IPS DF 6.9 (cell line): ENCODE data around the gene ANKRD33B.
"Not testable (repeated sequence)": the region's sequence is repeated elsewhere in the genome, so short reads cannot be mapped to it uniquely, and the experiment has no call there.

Source experiments
- DNase-seq: peaks from one replicate; pipeline ENCODE4 v3.0.0-alpha.2; 2013; ENCODE audit warnings: low read depth, low spot score
- H3K27ac ChIP-seq: one replicate; pipeline ENCODE4 v1.5.1; 2013; ENCODE audit warnings: low read length, control low read depth
- H3K27me3 ChIP-seq: 2 replicates; pipeline ENCODE4 v1.6.1; 2013; ENCODE audit warnings: mild to moderate bottlenecking, low read length; ENCODE audit not compliant: control insufficient read depth, insufficient read depth
- H3K36me3 ChIP-seq: 2 replicates; pipeline ENCODE4 v1.6.1; 2013; ENCODE audit warnings: low read length; ENCODE audit not compliant: control insufficient read depth, insufficient read depth
- H3K4me1 ChIP-seq: 2 replicates; pipeline ENCODE4 v1.6.1; 2013; ENCODE audit warnings: low read length; ENCODE audit not compliant: control insufficient read depth, insufficient read depth
- H3K4me3 ChIP-seq: 2 replicates; pipeline ENCODE4 v1.5.1; 2013; ENCODE audit warnings: mild to moderate bottlenecking, low read length
- H3K9me3 ChIP-seq: 2 replicates; pipeline ENCODE4 v1.6.1; 2013; ENCODE audit warnings: low read length, inconsistent platforms; ENCODE audit not compliant: control insufficient read depth, insufficient read depth
- WGBS: extraction: QIAGEN DNeasy Blood & Tissue Kit; methylation state at CpG from one replicate; pipeline ENCODE4 v1.1.7; 2013; ENCODE audit warnings: mixed read lengths, missing lambda C conversion rate; ENCODE audit not compliant: insufficient read length, insufficient coverage; 5-methylcytosine and 5-hydroxymethylcytosine counted together

Gene ANKRD33B

DNA sequence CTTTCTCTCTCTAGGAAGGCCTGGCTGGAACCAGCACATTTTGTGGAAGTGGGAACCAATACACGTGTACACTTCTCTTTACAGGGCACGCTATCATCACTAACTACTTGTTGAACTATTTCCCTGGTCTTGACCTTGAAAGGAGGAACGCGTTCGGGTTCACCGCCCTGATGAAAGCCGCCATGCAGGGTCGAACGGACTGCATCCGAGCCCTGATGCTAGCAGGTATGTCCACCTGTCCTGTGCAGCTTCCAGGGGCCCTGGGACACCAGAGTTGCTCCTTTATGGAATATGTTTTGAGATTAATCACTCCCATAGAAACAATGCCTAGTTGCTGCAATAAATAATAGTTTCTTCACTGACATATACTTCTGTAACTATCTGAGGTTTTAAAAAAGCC, 74.1 kb downstream of the ANKRD33B start:
- Histone ChIP-seq H3K27me3 (no peaks in the 10 kb centered on the region), H3K4me3 (no peak overlapping the region), H3K36me3 (no peaks in the 10 kb centered on the region), H3K9me3 (no peaks in the 10 kb centered on the region), H3K27ac (no peak overlapping the region), H3K4me1 (peaks cover 14% of the 10 kb centered on the region)
- WGBS: no CpG with 5 or more reads among the region's 10 CpGs
- no peak for DNase-seq

DNA sequence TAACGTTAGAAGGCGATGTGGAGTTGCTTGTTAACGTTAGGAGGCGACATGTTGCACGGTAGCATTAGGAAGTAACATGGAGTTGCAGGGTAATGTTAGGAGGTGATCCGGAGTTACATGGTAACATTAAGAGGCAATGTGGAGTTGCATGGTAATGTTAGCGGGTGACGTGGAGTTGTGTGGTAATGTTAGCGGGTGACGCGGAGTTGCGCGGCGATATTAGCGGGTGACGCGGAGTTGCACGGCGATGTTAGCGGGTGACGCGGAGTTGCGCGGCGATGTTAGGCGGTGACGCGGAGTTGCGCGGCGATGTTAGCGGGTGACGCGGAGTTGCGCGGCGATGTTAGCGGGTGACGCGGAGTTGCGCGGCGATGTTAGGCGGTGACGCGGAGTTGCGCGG, 74.9 kb downstream of the ANKRD33B start:
- peaks cover 14% of the 10 kb centered on the region for H3K4me1 ChIP-seq
- 100% methylated on average over 2 of the region's 48 CpGs for WGBS
- not testable (repeated sequence) for H3K4me3 ChIP-seq

DNA sequence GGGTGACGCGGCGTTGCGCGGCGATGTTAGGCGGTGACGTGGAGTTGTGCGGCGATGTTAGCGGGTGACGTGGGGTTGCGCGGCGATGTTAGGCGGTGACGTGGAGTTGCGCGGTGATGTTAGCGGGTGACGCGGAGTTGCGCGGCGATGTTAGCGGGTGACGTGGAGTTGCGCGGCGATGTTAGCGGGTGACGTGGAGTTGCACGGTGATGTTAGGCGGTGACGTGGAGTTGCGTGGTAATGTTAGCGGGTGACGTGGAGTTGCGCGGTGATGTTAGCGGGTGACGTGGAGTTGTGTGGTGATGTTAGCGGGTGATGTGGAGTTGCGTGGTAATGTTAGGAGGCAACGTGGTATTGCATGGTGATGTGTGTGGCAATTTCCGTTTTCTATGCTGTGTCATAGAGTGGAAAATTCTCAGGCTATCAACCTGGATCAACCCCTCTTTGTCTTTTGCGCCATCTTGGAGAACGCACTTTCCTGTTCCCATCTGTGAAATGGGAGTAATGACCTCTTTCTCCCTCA, 76.0 kb downstream of the ANKRD33B start:
- H3K4me1 ChIP-seq: peaks cover 14% of the 10 kb centered on the region
- H3K4me3 ChIP-seq: no peak overlapping the region
- no peak overlapping the region for H3K27ac ChIP-seq
- no peaks in the 10 kb centered on the region for H3K36me3 ChIP-seq
- no peak for DNase-seq
- WGBS: 100% methylated on average over 5 of the region's 48 CpGs
- no peaks in the 10 kb centered on the region for H3K27me3 ChIP-seq
- H3K9me3 ChIP-seq: no peaks in the 10 kb centered on the region

More for the DNA sequence above, 74.9 kb downstream of the ANKRD33B start:
- not testable (repeated sequence) for DNase-seq, H3K9me3 ChIP-seq, H3K27me3 ChIP-seq, H3K27ac ChIP-seq, H3K36me3 ChIP-seq

DNA sequence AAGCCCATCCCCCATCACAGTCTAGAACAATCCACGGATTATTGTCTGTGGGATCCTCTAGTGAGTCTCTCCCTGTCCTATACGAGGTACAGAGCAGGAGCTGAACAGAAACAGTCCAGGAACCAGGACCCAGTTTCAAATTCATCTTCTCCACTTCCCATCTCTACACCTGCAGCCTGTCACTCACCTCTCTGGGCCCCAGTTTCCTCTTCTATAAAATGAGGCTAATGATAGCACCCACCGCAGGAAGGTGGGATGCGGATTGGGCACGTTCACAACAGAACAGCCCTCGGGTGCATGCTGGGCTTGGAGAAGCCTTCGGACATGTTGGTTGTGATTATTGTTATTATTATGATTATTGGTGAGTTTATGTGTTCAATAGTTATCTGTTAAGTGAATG, 78.5 kb downstream of the ANKRD33B start:
- H3K36me3 ChIP-seq: no peaks in the 10 kb centered on the region
- H3K27ac ChIP-seq: no peak overlapping the region
- peaks cover 7% of the 10 kb centered on the region for H3K4me1 ChIP-seq
- WGBS: 100% methylated on average over 1 of the region's 7 CpGs
- H3K9me3 ChIP-seq: no peaks in the 10 kb centered on the region
- H3K27me3 ChIP-seq: no peaks in the 10 kb centered on the region
- no peak for DNase-seq
- no peak overlapping the region for H3K4me3 ChIP-seq

DNA sequence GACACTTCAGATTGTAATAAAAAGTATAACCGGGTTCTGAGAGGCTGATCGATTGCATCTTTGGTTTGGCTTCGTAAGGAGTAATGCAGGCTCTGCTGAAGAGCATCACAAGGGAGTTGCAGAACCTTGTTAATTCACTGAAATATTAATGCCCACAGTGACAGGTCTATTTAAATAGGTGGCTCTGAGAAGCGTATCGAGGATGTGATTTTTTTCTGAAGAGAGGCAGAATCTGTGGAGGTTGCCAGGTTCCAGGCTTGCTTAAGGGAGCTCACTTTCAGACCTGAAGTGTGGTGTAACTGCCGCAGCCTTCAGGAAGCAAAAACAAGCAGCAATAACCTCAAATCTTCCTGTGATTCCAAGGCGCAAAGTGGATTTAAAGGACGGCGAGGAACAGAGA, 80.3 kb downstream of the ANKRD33B start:
- no peaks in the 10 kb centered on the region for H3K9me3 ChIP-seq
- no peak overlapping the region for H3K4me3 ChIP-seq
- WGBS: no CpG with 5 or more reads among the region's 9 CpGs
- no peak overlapping the region for H3K27ac ChIP-seq
- DNase-seq: no peak
- no peaks in the 10 kb centered on the region for H3K27me3 ChIP-seq
- peaks cover 1% of the 10 kb centered on the region; the same call in 1 of the 2 replicates for H3K4me1 ChIP-seq
- H3K36me3 ChIP-seq: no peaks in the 10 kb centered on the region; the same call in 1 of the 2 replicates

DNA sequence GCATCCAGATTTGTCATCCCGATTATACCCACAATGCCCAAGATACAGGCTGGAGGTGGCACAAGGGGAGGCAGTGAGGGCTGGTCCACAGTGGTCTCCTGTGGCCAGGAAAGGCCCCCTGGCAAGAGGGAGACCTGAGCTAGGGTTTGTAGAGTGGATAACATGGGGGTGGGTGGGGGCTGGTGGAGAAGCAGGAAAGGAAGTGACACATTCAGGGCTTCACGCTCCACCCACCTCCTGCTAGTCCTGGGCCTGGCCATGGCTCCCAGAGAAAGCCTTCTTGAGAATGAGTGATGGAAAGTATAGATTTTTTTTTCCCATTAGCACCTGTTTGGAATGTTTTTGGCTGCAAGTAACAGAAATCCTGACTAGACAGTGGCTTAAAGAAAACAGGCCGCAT, 81.3 kb downstream of the ANKRD33B start:
- Histone ChIP-seq H3K9me3 (no peaks in the 10 kb centered on the region), H3K36me3 (no peaks in the 10 kb centered on the region; the same call in 1 of the 2 replicates), H3K4me1 (peaks cover 1% of the 10 kb centered on the region; the same call in 1 of the 2 replicates), H3K27me3 (no peaks in the 10 kb centered on the region), H3K27ac (no peak overlapping the region), H3K4me3 (no peak overlapping the region)
- no peak for DNase-seq
- WGBS: no CpG with 5 or more reads among the region's 3 CpGs

DNA sequence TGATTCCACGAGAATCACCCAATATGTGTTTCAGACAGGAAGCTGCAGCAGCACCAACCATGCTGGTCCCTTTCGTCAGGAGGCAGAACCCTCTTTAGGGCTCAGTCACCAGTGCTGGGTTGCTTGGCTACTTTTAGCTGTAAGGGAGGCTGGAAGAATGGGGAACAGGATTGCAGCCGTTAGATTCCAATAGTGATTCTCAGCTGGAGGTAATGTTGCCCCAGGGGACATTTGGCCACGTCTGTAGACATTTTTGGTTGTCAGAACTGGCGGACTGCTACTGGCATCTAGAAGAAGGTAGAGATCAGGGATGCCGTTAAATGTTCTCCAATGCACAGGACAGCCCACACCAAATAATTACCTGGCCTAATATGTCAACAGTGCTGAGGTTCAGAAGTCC, 81.8 kb downstream of the ANKRD33B start:
- no peaks in the 10 kb centered on the region for H3K9me3 ChIP-seq
- H3K4me1 ChIP-seq: peaks cover 1% of the 10 kb centered on the region; the same call in 1 of the 2 replicates
- no CpG with 5 or more reads among the region's 6 CpGs for WGBS
- no peaks in the 10 kb centered on the region; the same call in 1 of the 2 replicates for H3K36me3 ChIP-seq
- H3K27ac ChIP-seq: no peak overlapping the region
- H3K4me3 ChIP-seq: no peak overlapping the region
- DNase-seq: no peak
- H3K27me3 ChIP-seq: no peaks in the 10 kb centered on the region

DNA sequence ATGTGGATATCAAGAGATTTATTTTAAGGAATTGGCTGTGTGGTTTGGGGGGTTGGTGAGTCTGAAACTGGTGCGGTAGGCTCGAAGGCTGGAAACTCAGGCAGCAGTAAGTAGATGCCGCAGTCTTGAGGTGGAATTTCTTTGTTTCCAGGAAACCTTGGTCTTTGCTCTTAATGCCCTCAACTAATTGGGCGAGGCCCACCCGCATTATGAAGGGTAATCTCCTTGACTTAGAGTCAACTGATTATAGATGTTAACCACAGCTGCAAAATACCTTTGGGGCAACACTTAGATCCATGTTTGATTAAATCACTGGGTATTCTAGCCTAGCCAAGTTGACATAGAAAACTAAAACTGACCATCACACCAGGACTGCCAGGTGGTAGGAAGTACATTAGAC, 83.8 kb downstream of the ANKRD33B start:
- no peaks in the 10 kb centered on the region for H3K27me3 ChIP-seq

DNA sequence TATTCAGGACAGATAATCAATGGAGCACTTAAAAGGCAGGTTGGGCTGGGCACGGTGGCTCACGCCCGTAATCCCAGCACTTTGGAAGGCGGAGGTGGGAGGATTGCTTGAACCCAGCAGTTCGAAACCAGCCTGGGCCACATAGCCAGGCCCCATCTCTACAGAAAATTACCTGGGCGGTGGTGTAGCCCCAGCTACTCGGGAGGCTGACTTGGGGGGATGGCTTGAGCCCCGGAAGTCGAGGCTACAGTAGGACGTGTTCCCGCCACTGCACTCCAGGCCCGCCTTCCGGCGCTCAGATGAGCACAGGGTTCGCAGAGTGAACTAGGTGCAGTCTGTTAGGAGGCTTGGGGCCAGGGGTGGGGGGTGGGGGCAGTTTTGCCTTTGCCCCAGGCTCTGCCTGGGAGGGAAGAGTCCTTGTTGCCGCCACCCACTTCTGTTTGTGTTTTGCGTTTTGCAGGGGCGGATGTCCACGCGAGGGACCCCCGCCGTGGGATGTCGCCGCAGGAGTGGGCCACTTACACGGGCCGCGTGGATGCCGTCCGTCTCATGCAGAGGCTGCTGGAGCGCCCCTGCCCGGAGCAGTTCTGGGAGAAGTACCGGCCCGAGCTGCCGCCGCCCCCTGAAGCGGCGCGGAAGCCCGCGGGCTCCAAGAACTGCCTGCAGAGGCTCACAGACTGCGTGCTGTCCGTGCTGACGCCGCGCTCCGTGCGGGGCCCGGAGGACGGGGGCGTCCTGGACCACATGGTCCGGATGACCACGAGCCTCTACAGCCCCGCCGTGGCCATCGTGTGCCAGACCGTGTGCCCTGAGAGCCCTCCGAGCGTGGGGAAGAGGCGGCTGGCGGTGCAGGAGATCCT, 85.2 kb downstream of the ANKRD33B start:
- Histone ChIP-seq H3K27me3 (no peaks in the 10 kb centered on the region), H3K9me3 (no peaks in the 10 kb centered on the region; the same call in 1 of the 2 replicates), H3K4me1 (0 out of 2 replicates have a peak, but pooled peaks cover 1% of the 10 kb centered on the region), H3K36me3 (no peaks in the 10 kb centered on the region; the same call in 1 of the 2 replicates), H3K27ac (no peak overlapping the region), H3K4me3 (no peak overlapping the region)
- no CpG with 5 or more reads among the region's 60 CpGs for WGBS
- no peak for DNase-seq

More for the DNA sequence above, 83.8 kb downstream of the ANKRD33B start:
- Histone ChIP-seq H3K4me1 (0 out of 2 replicates have a peak, but pooled peaks cover 1% of the 10 kb centered on the region), H3K27ac (no peak overlapping the region), H3K36me3 (no peaks in the 10 kb centered on the region; the same call in 1 of the 2 replicates), H3K4me3 (no peak overlapping the region), H3K9me3 (no peaks in the 10 kb centered on the region; the same call in 1 of the 2 replicates)
- no peak for DNase-seq
- no CpG with 5 or more reads among the region's 5 CpGs for WGBS

DNA sequence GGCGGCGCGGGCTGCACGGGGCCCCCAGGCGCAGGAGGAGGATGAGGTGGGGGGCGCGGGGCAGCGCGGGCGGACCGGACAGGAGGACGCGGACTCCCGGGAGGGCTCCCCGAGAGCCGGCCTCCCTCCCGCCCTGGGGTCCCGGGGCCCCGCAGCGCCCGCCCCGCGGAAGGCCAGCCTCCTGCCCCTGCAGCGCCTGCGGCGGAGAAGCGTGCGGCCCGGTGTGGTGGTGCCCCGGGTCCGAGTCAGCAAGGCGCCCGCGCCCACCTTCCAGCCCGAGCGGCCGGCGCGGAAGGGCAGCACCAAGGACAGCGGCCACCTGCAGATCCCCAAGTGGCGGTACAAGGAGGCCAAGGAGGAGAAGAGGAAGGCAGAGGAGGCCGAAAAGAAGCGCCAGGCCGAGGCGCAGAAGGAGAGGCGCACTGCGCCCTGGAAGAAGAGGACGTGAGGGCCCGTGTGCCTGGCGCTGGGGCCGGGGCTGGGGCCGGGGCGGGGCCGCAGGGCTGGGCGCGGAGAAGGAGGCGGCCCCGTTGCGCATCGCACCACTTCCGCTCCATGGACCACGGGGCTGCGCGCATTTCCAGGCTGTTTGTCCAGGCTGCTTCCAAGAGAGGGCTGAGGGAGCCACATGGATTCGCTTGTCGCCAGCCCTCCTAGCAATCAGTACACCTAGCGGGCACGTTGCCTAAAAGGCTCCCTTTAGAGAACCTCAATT, 86.0 kb downstream of the ANKRD33B start:
- WGBS: no CpG with 5 or more reads among the region's 68 CpGs
- Histone ChIP-seq H3K4me3 (no peak overlapping the region), H3K9me3 (no peaks in the 10 kb centered on the region; the same call in 1 of the 2 replicates), H3K36me3 (no peaks in the 10 kb centered on the region; the same call in 1 of the 2 replicates), H3K27ac (no peak overlapping the region), H3K27me3 (no peaks in the 10 kb centered on the region), H3K4me1 (0 out of 2 replicates have a peak, but pooled peaks cover 1% of the 10 kb centered on the region)
- DNase-seq: no peak
